8988T (cell line): Measurements from ENCODE around the gene CYP11A1.
"Not testable (repeated sequence)": the region's sequence is repeated elsewhere in the genome, so short reads cannot be mapped to it uniquely, and the experiment has no call there.

Experiments
- DNase-seq: peaks from one replicate; pipeline ENCODE4 v3.0.0; 2011

The CYP11A1 gene

GRCh38 chr15:74373056-74373650, 5.7 kb upstream of the CYP11A1 start:
- no peak for DNase-seq

DNA sequence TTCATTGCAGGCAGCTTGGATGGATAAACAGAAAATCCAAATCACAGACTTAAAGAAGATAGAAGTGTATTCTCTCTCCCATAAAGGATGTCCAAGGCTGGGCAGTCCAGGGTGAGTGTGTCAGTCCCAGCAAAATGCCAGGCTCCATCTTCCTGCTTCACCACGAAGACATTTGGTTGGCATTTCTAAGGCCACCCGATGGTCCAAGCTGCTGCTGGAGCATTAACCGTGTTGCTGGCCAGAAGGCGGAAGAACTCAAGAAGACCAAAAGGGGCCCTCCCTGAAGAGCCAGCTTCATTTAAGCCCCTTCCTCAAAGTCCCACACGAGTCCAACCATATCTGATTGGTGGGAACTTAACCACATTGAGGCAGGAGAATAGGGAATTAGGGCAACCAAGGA, 3.0 kb upstream of the CYP11A1 start:
- DNase-seq, result no peak

DNA sequence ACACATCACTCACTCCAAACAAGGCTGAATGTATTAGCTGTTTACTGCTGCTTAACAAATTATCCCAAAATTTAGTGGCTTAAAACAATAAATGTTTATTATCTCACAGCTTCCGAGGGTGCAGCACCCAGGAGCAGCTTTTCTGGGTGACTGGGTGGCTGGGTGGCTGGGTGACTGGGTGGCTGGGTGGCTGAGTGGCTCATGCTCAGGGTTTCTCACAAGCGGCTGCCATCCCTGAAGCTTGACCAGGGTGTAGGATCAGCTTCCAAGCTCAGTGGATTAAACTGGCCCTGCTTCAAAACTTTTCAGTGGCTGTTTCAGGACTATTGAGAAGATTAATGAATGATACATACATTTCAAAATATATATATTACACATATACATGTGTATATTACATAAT, 2.3 kb upstream of the CYP11A1 start:
- no peak for DNase-seq

DNA sequence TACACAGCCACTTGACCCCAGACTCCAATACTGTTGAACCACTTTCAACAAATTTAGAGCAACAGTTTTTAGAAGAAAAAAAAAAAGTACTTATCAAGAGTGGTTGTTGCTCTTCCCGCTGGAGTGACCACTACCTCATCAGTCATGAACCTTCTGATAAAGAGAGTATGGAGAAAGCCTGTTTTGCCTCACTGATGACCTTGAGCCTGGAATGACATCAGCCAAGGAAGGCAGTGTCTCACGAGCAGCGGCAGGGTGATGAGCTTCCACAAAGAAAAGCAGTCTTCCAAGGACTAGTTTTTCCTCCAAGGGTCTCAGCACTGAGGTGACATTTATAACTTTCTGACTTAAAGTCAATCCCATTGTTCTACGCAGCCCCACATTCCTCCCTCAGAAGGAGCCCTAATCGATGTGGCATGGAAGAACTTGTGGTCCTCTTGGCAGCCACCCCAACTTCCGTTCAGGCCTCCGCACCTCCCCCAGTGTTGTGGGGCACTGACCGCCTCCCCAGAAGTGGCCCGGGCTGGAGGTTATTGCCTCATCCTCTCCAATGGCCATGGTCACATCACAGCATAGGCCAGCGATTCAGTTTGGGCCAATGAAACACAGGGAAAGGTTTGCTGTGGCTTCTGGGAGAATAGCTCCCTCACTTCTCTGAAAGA, 1.8 kb upstream of the CYP11A1 start:
- no peak for DNase-seq

GRCh38 chr15:74368121-74368520, 675 bp upstream of the CYP11A1 start:
- no peak for DNase-seq

GRCh38 chr15:74365598-74366445, 1.6 kb downstream of the CYP11A1 start:
- no peak for DNase-seq

GRCh38 chr15:74364936-74365597, 2.4 kb downstream of the CYP11A1 start:
- DNase-seq, result no peak

DNA sequence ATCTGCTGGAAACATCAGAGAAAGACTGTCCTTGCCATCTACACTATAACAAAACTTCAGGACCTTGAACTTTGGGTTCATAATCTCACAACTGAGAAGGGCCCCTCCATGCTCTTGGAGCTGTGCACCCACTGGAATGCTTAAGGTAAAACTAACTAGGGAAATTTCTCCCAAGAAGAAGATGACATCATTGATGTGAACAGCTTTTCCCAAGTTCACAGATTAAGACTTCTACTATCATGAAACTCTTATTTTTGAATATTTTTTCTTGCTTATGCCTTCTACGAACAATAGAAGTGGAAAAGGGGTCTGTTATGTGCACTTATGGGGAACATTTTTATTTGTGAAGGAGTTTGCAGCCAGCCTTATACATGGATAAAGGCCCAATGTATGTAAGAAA, 5.0 kb downstream of the CYP11A1 start:
- no peak for DNase-seq

- DNase-seq, result not testable (repeated sequence)
These were observed 6.6 kb downstream of the CYP11A1 start for GRCh38 chr15:74360855-74361254.

GRCh38 chr15:74359376-74359775, 8.1 kb downstream of the CYP11A1 start:
- not testable (repeated sequence) for DNase-seq

DNA sequence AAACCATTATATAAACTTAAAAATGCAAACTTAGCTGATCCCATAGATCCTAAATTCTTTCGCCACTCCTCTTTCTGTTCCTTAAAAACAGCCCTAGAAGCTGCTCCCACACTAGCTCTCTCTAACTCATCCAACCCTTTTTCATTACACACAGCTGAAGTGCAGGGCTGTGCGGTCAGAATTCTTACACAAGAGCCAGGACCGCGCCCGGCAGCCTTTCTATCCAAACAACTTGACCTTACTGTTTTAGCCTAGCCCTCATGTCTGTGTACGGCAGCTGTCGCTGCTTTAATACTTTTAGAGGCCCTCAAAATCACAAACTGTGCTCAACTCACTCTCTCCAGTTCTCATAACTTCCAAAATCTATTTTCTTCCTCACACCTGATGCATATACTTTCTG, 9.9 kb downstream of the CYP11A1 start:
- DNase-seq, result not testable (repeated sequence)

DNA sequence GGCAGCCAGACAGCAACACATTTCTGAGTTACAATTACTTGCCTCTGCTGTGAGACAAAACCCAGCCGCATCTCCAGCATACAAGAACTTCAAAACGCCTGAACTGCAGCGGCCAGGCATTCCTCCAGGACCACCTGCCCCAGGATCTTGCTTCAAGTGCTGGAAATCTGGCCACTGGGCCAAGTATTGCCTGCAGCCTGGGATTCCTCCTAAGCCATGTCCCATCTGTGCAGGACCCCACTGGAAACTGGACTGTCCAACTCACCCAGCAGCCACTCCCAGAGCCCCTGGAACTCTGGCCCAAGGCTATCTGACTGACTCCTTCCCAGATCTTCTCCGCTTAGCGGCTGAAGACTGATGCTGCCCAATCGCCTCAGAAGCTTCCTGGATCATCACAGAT, 11.4 kb downstream of the CYP11A1 start:
- DNase-seq, result not testable (repeated sequence)

GRCh38 chr15:74353992-74354391, 13.5 kb downstream of the CYP11A1 start:
- DNase-seq, result not testable (repeated sequence)

DNA sequence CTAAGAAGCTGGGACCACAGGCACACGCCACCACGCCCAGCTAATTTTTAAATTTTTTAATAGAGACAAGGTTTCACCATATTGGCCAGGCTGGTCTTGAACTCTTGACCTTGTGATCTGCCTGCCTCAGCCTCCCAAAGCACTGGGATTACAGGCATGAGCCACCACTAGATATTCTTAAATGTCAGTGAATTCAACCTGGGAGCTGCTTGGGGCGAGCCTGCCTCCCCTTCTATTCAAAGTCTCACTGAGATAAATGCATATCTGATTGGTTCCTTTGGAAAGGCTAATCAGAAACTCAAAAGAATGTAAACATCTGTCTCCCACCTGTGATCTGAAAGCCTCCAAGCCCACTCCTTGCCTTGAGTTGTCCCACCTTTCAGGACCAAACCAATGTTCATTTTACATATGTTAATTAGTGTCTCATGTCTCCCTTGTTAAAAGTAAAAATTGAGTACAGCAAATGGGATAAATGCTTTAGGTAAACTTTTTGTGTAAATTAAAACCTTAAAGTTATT, 15.0 kb downstream of the CYP11A1 start:
- no peak for DNase-seq

DNA sequence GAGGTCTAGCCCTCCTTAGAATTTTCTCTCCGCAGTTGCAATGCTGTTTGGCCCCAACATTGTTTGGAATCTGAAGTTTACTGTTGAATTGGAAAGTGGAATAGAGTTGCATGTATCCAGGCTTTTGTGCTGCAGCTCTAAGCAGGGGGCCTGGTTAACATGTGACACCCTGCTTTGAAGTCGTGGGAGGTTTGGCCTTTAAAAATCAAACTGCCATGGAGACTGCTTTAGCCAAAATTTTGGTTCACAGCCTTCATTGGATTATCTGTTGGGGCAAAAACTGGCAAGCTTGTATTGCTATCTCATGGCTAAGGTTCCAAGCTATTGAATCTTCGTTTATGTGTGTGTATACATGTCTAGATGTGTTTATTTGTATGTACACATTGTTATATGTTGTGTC, 15.8 kb downstream of the CYP11A1 start:
- DNase-seq, result no peak

DNA sequence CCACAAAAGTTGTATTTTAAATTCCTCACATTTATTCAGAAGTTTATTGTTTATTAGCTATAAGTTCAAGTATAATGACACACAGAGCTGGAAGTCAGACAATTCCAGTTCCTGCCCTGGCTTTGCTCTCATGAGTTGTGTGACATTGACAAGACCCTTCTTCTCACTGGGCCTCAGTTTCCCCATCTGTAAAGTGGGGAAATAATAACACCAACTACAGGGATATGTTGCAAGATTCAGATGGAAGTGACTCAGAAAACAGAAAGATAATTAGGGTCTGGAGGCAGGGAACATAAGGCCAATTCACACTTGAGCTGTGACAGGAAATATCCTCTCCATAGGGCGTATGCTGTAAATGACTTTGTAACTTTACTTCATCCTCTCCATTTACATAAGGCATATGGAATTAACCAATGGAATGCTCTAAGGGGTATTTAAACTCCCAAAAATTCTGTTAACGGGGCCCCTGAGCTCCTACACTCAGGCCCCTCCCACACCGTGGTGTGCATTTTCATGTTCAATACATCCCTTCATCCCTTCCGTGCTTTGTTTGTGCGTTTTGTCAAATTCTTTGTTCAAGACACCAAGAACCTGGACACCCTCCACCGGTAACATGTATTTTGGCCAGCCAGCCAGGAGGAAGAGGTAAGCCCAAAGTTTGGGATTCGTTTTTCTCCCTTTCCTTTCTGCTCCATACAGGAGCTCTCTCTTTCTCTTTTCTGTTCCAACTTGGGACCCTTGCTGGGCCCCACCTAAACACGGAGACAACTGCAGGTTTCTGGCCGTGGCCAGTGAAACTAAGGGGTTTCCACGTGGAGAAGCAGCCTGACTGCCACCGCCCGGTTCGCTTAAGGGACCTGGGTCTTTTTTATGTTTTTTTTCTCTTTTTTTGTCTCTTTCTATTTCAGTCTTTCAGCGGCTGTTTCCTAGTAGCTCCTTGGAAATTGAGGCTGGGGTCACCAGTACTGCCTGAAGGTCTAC, 16.9 kb downstream of the CYP11A1 start:
- no peak for DNase-seq

DNA sequence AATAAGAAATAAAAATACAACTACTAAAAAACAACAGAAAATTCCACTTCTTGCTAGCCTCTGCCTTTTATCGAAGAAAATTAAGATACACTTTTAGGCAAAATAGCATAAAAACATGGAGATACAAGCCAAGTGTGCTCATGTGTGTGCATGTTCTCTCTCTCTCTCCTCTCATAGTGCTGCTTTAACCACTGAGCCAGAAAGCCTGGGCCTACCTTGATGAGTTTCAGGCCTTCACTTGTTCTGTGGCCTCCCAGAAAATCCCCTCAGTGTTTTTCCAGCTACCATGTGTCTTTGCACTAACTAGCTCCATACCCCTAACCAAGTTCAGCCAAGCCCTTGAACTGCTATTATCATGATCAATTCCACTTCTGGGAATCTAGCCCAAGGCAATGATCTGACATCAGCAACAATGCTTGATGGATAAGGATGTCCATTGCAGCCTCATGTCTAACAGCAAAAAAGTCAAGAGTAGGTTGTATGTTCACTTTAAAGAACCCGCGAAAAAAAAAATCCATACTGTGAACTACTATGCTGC, 18.1 kb downstream of the CYP11A1 start:
- no peak for DNase-seq

GRCh38 chr15:74347757-74348250, 19.6 kb downstream of the CYP11A1 start:
- DNase-seq, result no peak

DNA sequence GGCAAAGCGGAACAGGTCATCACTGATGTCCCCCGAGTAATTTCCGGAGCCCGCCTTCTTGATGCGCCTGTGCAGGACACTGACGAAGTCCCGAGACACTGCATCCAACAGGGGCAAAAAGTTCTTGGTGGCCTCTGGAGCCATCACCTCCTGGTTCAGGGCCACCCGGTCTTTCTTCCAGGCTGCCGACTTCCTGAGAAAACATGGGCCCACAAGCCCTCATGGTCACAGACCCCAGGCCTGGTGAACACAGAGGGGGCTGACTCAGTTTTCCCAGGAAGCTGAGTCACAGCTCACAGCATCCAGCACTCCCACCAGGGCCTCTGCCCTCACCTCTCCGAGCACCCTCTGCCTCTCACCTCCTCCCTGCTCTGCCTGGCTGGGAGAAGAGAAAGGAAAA, 22.4 kb downstream of the CYP11A1 start:
- peak; percentile 46 for DNase-seq

- no peak for DNase-seq
These were observed 23.7 kb downstream of the CYP11A1 start for GRCh38 chr15:74343797-74344127.

DNA sequence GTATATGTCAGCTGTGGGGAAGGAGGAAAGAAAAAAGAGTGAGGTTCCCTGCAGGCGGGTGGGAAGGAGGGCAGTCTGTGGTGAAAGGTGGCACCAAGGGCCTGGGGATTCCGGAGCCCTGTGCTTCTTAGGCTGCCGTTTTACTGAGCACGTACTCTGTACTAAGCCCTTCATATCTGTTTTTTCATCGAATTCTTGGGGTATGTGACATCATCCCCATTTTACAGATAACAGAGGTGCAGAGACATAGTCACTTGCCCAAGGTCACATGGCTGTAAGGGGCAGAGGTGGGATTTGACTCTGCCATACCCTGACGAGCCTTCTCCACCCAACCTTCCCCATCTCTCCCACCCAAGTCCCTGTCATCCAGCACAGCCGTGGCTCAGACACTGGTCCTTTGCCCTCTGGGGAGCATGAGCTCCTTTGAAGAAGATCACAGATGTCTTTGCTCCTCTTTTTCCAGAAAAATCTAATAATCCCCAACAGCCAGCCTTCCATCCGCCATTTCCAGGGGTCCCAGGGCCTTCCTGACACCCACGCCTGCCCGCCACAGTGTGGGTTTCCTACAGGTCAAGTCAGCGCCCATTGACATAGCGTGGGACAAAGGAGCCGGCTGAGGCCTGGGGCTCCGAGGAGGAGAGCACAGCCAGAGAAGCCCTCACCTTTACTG, 24.2 kb downstream of the CYP11A1 start:
- no peak for DNase-seq
